Endothelial cell of umbilical vein (primary cell): Measurements from ENCODE around the gene SMIM11. TPM values are rescaled to one million over a fixed set of nuclear protein-coding genes. Genes with fewer than 3 reads are reported as not detected.

Experiments used
- BruUV-seq: library from RNA; stranded (reverse); fragments of 400-500 nt; replicated peaks from 2 replicates; lab custom pipeline; 2021; lab: Mats Ljungman, UMichigan
- CTCF ChIA-PET: fragments of 300-600, 350-600 bp; sonication (Branson Sonifier 250); formaldehyde crosslinking; loops from one replicate; lab custom pipeline; 2021; ENCODE audit warnings: antibody characterized with exemption, inconsistent platforms; lab: Charles Lee
- POLR2A ChIA-PET: fragments of 300-600, 350-600 bp; sonication (Branson Sonifier 250); formaldehyde crosslinking; loops from one replicate; lab custom pipeline; 2021; ENCODE audit warnings: antibody characterized with exemption, inconsistent platforms; lab: Charles Lee
- DNase-seq: peaks from one replicate; pipeline ENCODE4 v3.0.0-alpha.2; 2011; ENCODE audit warnings: low read depth, low spot score
- FAIRE-seq: peaks from 2 replicates; lab custom pipeline; 2011; peaks lifted over from hg19 to GRCh38; lab: Jason Lieb, UNC
- H2AFZ ChIP-seq: 2 replicates; pipeline ENCODE4 v1.6.0; 2012; ENCODE audit warnings: low read depth, low read length, control low read depth, inconsistent platforms
- H3K27ac ChIP-seq: 2 replicates; pipeline ENCODE4 v1.5.1; 2011; ENCODE audit warnings: low read depth, mild to moderate bottlenecking, control low read depth, low read length, moderate library complexity; ENCODE audit not compliant: insufficient read depth
- H3K27me3 ChIP-seq, 2 experiments: 2 replicates each; pipeline versions ENCODE4 v1.6.0 to v1.6.1; 2011; ENCODE audit warnings: low read length in 2 of 2, mixed read lengths in 1 of 2; ENCODE audit not compliant: control insufficient read depth in 2 of 2, insufficient read depth in 2 of 2
- H3K36me3 ChIP-seq, 2 experiments: 2 replicates in 1 of 2; 3 replicates in 1 of 2; pipeline ENCODE4 v1.5.1; 2011; ENCODE audit warnings: low read length in 2 of 2, mild to moderate bottlenecking in 1 of 2, moderate library complexity in 1 of 2; ENCODE audit not compliant: control insufficient read depth in 2 of 2, insufficient read depth in 2 of 2; ENCODE audit errors: extremely low read depth in 1 of 2
- H3K4me1 ChIP-seq: 3 replicates; pipeline ENCODE4 v1.5.1; 2011; ENCODE audit warnings: mild to moderate bottlenecking, low read length; ENCODE audit not compliant: control insufficient read depth, insufficient read depth; ENCODE audit errors: extremely low read depth
- H3K4me2 ChIP-seq: 2 replicates; pipeline ENCODE4 v1.6.1; 2011; ENCODE audit warnings: low read length, control low read depth, mixed read lengths; ENCODE audit not compliant: insufficient read depth
- H3K4me3 ChIP-seq, 3 experiments: fragments of 200-600 bp in 1 of 3; sonication (generic), shearing (Covaris generic) in 1 of 3; replicated peaks in 1 of 3; 2 replicates each; pipeline ENCODE4 v1.5.1; 2011 to 2016; ENCODE audit warnings: control low read depth in 3 of 3, low read length in 3 of 3, mild to moderate bottlenecking in 2 of 3, inconsistent platforms in 1 of 3, low read depth in 1 of 3, moderate library complexity in 1 of 3; ENCODE audit not compliant: insufficient read depth in 1 of 3
- H3K79me2 ChIP-seq: 2 replicates; pipeline ENCODE4 v1.6.0; 2012; ENCODE audit warnings: low read length, inconsistent platforms; ENCODE audit not compliant: control insufficient read depth, insufficient read depth
- H3K9ac ChIP-seq: replicated peaks from 2 replicates; pipeline ENCODE3; 2011; ENCODE audit warnings: low read length, control low read depth; ENCODE audit not compliant: insufficient read depth; ENCODE audit errors: extremely low read depth
- H3K9me1 ChIP-seq: replicated peaks from 3 replicates; pipeline ENCODE4 v1.6.0; 2011; ENCODE audit warnings: mild to moderate bottlenecking, low read length; ENCODE audit not compliant: control insufficient read depth, insufficient read depth; ENCODE audit errors: extremely low read depth
- H3K9me3 ChIP-seq: replicated peaks from 2 replicates; pipeline ENCODE4 v1.5.1; 2012; ENCODE audit warnings: low read length, inconsistent platforms; ENCODE audit not compliant: control insufficient read depth, insufficient read depth
- H4K20me1 ChIP-seq: replicated peaks from 2 replicates; pipeline ENCODE3; 2011; ENCODE audit warnings: mild to moderate bottlenecking, low read length; ENCODE audit not compliant: control insufficient read depth, insufficient read depth; ENCODE audit errors: extremely low read depth
- EZH2 ChIP-seq: IDR thresholded peaks from 2 replicates; pipeline ENCODE4 v1.6.1; 2012; ENCODE audit warnings: borderline replicate concordance, low read depth, mild to moderate bottlenecking, moderate library complexity, low read length, inconsistent platforms; ENCODE audit not compliant: severe bottlenecking
- FOS ChIP-seq: IDR thresholded peaks from 2 replicates; pipeline ENCODE4 v1.6.1; 2011; ENCODE audit warnings: mild to moderate bottlenecking, low read length, moderate library complexity, borderline replicate concordance; ENCODE audit not compliant: insufficient read depth
- GATA2 ChIP-seq: IDR thresholded peaks from 2 replicates; pipeline ENCODE4 v1.7.0; 2011; ENCODE audit warnings: low read depth, mild to moderate bottlenecking, moderate library complexity, mixed read lengths, low read length; ENCODE audit not compliant: insufficient read length, insufficient read depth
- JUN ChIP-seq: IDR thresholded peaks from 2 replicates; pipeline ENCODE4 v1.6.1; 2011; ENCODE audit warnings: borderline replicate concordance, low read depth; ENCODE audit not compliant: insufficient read length, insufficient read depth
- MAX ChIP-seq: IDR thresholded peaks from 2 replicates; pipeline ENCODE4 v1.6.1; 2011; ENCODE audit not compliant: insufficient read depth, insufficient read length
- MYC ChIP-seq: IDR thresholded peaks from one replicate; pipeline ENCODE4 v1.6.1; 2011; ENCODE audit warnings: mild to moderate bottlenecking, low read depth, low read length
- POLR2A ChIP-seq: IDR thresholded peaks from 2 replicates; pipeline ENCODE4 v1.6.1; 2012; ENCODE audit warnings: low read depth, mild to moderate bottlenecking, control low read depth, low read length
- POLR2AphosphoS5 ChIP-seq: IDR thresholded peaks from 2 replicates; pipeline ENCODE4 v1.6.1; 2012; ENCODE audit warnings: low read depth, mild to moderate bottlenecking, control low read depth, low read length, moderate library complexity; ENCODE audit not compliant: insufficient read depth
- dilution Hi-C: fragments of 300-500 bp; cut with MboI; formaldehyde crosslinking; loops from one replicate; pipeline ENCODE4 v1.15.0; 2019; ENCODE audit warnings: low sequenced_read_pairs; ENCODE audit not compliant: extremely low pct_ligation_motif_present
- intact Hi-C: fragments of 100-400 bp; cut with micrococcal nuclease; formaldehyde crosslinking; loops from one replicate; pipeline ENCODE4 v1.10.0; 2022
- polyA plus RNA-seq, 4 experiments: library from polyadenylated mRNA; depleted of rRNA in 3 of 4; stranded (reverse) in 3 of 4; unstranded in 1 of 4; fragments of >200 nt; gene quantifications; 2 replicates each; pipeline versions ENCODE4 v1.2.1 to v1.2.3, GENCODE V29; 2011 to 2012; ENCODE audit warnings: missing spikeins in 1 of 4
- total RNA-seq: library from RNA; stranded (reverse); gene quantifications from 2 replicates; pipeline ENCODE4 v1.2.3, GENCODE V29; 2021
- TF ChIP-seq, protein P1 (sequence below), 2 donors: IDR thresholded peaks; 1 replicate in 1 of 2; 2 replicates in 1 of 2; pipeline ENCODE4 v1.5.1; 2011; ENCODE audit warnings: low read length in 2 of 2, mild to moderate bottlenecking in 2 of 2, moderate library complexity in 2 of 2, control low read depth in 1 of 2, inconsistent platforms in 1 of 2, low read depth in 1 of 2; ENCODE audit not compliant: insufficient read depth in 1 of 2; ENCODE audit errors: extremely low read depth in 1 of 2

The SMIM11 gene
- total and polyA plus RNA-seq, 2 donors (not counting 3 experiments of a cell fraction or from before 2014, with no cell fraction given) = 1.4 to 1.5 TPM

DNA sequence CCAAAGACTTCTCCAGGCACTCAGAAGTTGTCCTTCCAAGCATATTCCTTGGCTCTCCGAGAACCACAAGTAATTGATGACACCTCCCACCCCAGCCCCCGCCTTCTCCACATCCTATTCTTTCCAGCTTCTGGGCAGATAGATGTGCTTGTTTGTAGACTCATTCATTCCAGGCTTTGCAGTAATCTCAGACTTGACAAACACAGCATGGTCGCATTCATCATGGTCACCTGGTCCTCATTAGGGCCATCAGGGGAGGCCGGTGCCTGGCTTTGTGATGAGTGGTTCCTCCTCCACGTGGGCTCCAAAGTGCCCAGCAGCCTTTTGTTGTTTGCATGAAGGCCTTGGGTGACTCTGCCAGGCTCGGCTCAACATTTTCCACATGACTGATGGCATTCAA is 40.0 kb upstream of the SMIM11 start:
- intact Hi-C loops = no loop called here
- Histone ChIP-seq H3K9me1 (no peaks in the 10 kb centered on the region), H3K79me2 (no peaks in the 10 kb centered on the region), H3K36me3 (no peaks in the 10 kb centered on the region), H2AFZ (no peak overlapping the region), H3K4me2 (no peak overlapping the region), H3K27ac (no peak overlapping the region), H3K4me1 (peaks cover 10% of the 10 kb centered on the region), H3K27me3 (peaks cover 0 to 2% of the 10 kb centered on the region in 2 experiments), H3K9ac (no peak overlapping the region), H3K4me3 (no peak overlapping the region), H3K9me3 (no peaks in the 10 kb centered on the region), H4K20me1 (no peaks in the 10 kb centered on the region)
- dilution Hi-C loops = no loop called here
- DNase-seq = no peak
- BruUV-seq = no TSS peak
- no peak for FAIRE-seq
- ChIA-PET CTCF (interaction anchor here (5.0 kb wide), 1 partner anchor 12 kb away, joined by 64 read pairs; no protein-coding TSS in a partner anchor), POLR2A (no interaction called here)
- TF ChIP-seq JUN (no peak), GATA2 (no peak), MAX (no peak), EZH2 (no peak), POLR2AphosphoS5 (no peak), FOS (no peak), POLR2A (no peak), MYC (no peak)
- TF ChIP-seq, protein P1, sequence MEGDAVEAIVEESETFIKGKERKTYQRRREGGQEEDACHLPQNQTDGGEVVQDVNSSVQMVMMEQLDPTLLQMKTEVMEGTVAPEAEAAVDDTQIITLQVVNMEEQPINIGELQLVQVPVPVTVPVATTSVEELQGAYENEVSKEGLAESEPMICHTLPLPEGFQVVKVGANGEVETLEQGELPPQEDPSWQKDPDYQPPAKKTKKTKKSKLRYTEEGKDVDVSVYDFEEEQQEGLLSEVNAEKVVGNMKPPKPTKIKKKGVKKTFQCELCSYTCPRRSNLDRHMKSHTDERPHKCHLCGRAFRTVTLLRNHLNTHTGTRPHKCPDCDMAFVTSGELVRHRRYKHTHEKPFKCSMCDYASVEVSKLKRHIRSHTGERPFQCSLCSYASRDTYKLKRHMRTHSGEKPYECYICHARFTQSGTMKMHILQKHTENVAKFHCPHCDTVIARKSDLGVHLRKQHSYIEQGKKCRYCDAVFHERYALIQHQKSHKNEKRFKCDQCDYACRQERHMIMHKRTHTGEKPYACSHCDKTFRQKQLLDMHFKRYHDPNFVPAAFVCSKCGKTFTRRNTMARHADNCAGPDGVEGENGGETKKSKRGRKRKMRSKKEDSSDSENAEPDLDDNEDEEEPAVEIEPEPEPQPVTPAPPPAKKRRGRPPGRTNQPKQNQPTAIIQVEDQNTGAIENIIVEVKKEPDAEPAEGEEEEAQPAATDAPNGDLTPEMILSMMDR (IDR thresholded peaks at IDR 0.05; ENCODE audit: extremely low read depth in 1 of 2, insufficient read depth in 1 of 2, low read depth in 1 of 2, low read length in 2 of 2) = no peak
